HepG2 (cell line): ENCODE results near the gene CDK5RAP1. TPM values are rescaled to one million over a fixed set of nuclear protein-coding genes. Genes with fewer than 3 reads are reported as not detected.

Experiments used
- ETS1 ChIP-seq: sonication (generic); formaldehyde crosslinking; IDR thresholded peaks from 2 replicates; pipeline ENCODE4 v1.4.0; 2020; ENCODE audit warnings: missing genetic modification reagents
- EZH2 ChIP-seq: conservative IDR thresholded peaks from 2 replicates; pipeline ENCODE4 v1.6.1; 2012; ENCODE audit warnings: mild to moderate bottlenecking, low read depth, low read length, moderate library complexity
- FOSL2 ChIP-seq: sonication (generic); formaldehyde crosslinking; IDR thresholded peaks from 2 replicates; pipeline ENCODE4 v1.4.0; 2020; ENCODE audit warnings: missing genetic modification reagents
- GATAD2A ChIP-seq: IDR thresholded peaks from 2 replicates; pipeline ENCODE4 v1.6.1; 2016
- MATR3 ChIP-seq: sonication (generic); formaldehyde crosslinking; IDR thresholded peaks from 2 replicates; pipeline ENCODE4 v1.4.0; 2020; ENCODE audit warnings: missing genetic modification reagents
- NCOR1 ChIP-seq: fragments of 200-600 bp; sonication (generic); IDR thresholded peaks from 2 replicates; pipeline ENCODE4 v1.7.0; 2017; ENCODE audit warnings: antibody characterized with exemption, low read length, borderline replicate concordance
- NFIB ChIP-seq: sonication (generic); formaldehyde crosslinking; IDR thresholded peaks from 2 replicates; pipeline ENCODE4 v1.9.0; 2021; ENCODE audit warnings: missing genetic modification reagents, mild to moderate bottlenecking, borderline replicate concordance
- RELA ChIP-seq: sonication (generic); formaldehyde crosslinking; IDR thresholded peaks from 2 replicates; pipeline ENCODE4 v1.4.0; 2020; ENCODE audit warnings: missing genetic modification reagents
- REPIN1 ChIP-seq: sonication (generic); formaldehyde crosslinking; IDR thresholded peaks from 2 replicates; pipeline ENCODE4 v1.8.0; 2022; ENCODE audit warnings: missing genetic modification reagents, low read depth, mild to moderate bottlenecking, borderline replicate concordance
- SP140L ChIP-seq: sonication (generic); formaldehyde crosslinking; IDR thresholded peaks from 2 replicates; pipeline ENCODE4 v1.4.0; 2020; ENCODE audit warnings: missing genetic modification reagents, borderline replicate concordance
- ZBTB26 ChIP-seq: IDR thresholded peaks from 2 replicates; pipeline ENCODE4 v1.6.1; 2016; ENCODE audit warnings: missing compliant biosample characterization, missing genetic modification reagents, borderline replicate concordance
- ZKSCAN1 ChIP-seq: fragments of 150-350 bp; IDR thresholded peaks from 2 replicates; pipeline ENCODE4 v1.6.1; 2014; ENCODE audit warnings: low read length
- ZNF136 ChIP-seq: sonication (generic); formaldehyde crosslinking; IDR thresholded peaks from 2 replicates; pipeline ENCODE4 v1.8.1; 2022; ENCODE audit warnings: low read depth, mild to moderate bottlenecking, moderate library complexity, missing genetic modification reagents
- ZNF30 ChIP-seq: sonication (generic); formaldehyde crosslinking; IDR thresholded peaks from 2 replicates; pipeline ENCODE4 v1.5.0; 2020; ENCODE audit warnings: mild to moderate bottlenecking, missing genetic modification reagents
- ZNF451 ChIP-seq: sonication (generic); formaldehyde crosslinking; IDR thresholded peaks from 2 replicates; pipeline ENCODE4 v1.5.0; 2020; ENCODE audit warnings: mild to moderate bottlenecking, missing genetic modification reagents
- ZNF530 ChIP-seq: sonication (generic); formaldehyde crosslinking; IDR thresholded peaks from 2 replicates; pipeline ENCODE4 v1.5.0; 2020; ENCODE audit warnings: low read depth, mild to moderate bottlenecking, missing genetic modification reagents
- ZNF598 ChIP-seq: sonication (generic); formaldehyde crosslinking; IDR thresholded peaks from 2 replicates; pipeline ENCODE4 v1.5.1; 2020; ENCODE audit warnings: mild to moderate bottlenecking, missing genetic modification reagents, borderline replicate concordance
- ZNF615 ChIP-seq: sonication (generic); formaldehyde crosslinking; IDR thresholded peaks from 2 replicates; pipeline ENCODE4 v1.5.0; 2020; ENCODE audit warnings: mild to moderate bottlenecking, missing genetic modification reagents, borderline replicate concordance
- polyA plus RNA-seq, 8 experiments: library from polyadenylated mRNA; depleted of rRNA in 3 of 8; stranded (reverse) in 7 of 8; unstranded in 1 of 8; fragments of >200 nt; fragmentation: Illumina TruSeq in 4 of 8; extraction: Trizol in 4 of 8; gene quantifications; 2 replicates each; pipeline versions ENCODE4 v1.2.1 to v1.2.3, GENCODE V29; 2011 to 2016; ENCODE audit warnings: low read depth in 4 of 8, missing spikeins in 1 of 8, mixed read lengths in 1 of 8; ENCODE audit not compliant: insufficient read depth in 1 of 8
- total RNA-seq, 5 experiments: library from RNA; depleted of rRNA; stranded (reverse); fragments of >200 nt; fragmentation: Illumina TruSeq; extraction: Trizol; gene quantifications; 2 replicates each; pipeline ENCODE4 v1.2.3, GENCODE V29; 2016; ENCODE audit warnings: low read depth in 1 of 5
- TF ChIP-seq, protein P1 (sequence below): IDR thresholded peaks from 2 replicates; pipeline ENCODE4 v1.6.1; 2016
- TF ChIP-seq, protein P2 (sequence below): sonication (generic); formaldehyde crosslinking; IDR thresholded peaks from 2 replicates; pipeline ENCODE4 v1.5.1; 2020; ENCODE audit warnings: missing genetic modification reagents, mild to moderate bottlenecking, borderline replicate concordance
- TF ChIP-seq, protein P3 (sequence below): sonication (generic); formaldehyde crosslinking; IDR thresholded peaks from 2 replicates; pipeline ENCODE4 v1.4.0; 2020; ENCODE audit warnings: mild to moderate bottlenecking, low read depth, missing genetic modification reagents

CDK5RAP1 gene
- total and polyA plus RNA-seq, 2 of the 13 experiments (the other 11 are each of a cell fraction or from before 2014, with no cell fraction given) = 53.6 to 98.2 TPM

GRCh38 chr20:33401184-33401920 lies at the start of gene CDK5RAP1 (continued):
- peak; percentile 93 for TF ChIP-seq ZBTB26 (CRISPR knock-in tag)
- peak; percentile 89 for TF ChIP-seq FOSL2
- TF ChIP-seq ZNF530 (CRISPR knock-in tag) = no peak
- TF ChIP-seq ETS1 (CRISPR knock-in tag) = 0 out of 2 replicates have a peak, but pooled peaks have one; percentile 83
- TF ChIP-seq NFIB = no peak
- peak; percentile 97 for TF ChIP-seq ZNF598 (CRISPR knock-in tag)
- TF ChIP-seq ZNF136 = no peak
- TF ChIP-seq ZNF30 (CRISPR knock-in tag) = no peak
- TF ChIP-seq NCOR1 = peak; percentile 38; the same call in 1 of the 2 replicates
- TF ChIP-seq SP140L (CRISPR knock-in tag) = peak; percentile 99
- peak; percentile 100 for TF ChIP-seq REPIN1 (CRISPR knock-in tag)
- TF ChIP-seq ZNF451 (CRISPR knock-in tag) = no peak; the same call in 1 of the 2 replicates
- TF ChIP-seq, protein P1, sequence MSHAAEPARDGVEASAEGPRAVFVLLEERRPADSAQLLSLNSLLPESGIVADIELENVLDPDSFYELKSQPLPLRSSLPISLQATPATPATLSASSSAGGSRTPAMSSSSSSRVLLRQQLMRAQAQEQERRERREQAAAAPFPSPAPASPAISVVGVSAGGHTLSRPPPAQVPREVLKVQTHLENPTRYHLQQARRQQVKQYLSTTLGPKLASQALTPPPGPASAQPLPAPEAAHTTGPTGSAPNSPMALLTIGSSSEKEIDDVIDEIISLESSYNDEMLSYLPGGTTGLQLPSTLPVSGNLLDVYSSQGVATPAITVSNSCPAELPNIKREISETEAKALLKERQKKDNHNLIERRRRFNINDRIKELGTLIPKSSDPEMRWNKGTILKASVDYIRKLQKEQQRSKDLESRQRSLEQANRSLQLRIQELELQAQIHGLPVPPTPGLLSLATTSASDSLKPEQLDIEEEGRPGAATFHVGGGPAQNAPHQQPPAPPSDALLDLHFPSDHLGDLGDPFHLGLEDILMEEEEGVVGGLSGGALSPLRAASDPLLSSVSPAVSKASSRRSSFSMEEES = peak; percentile 88
- TF ChIP-seq EZH2 = no peak
- TF ChIP-seq ZNF615 (CRISPR knock-in tag) = 0 out of 2 replicates have a peak, but pooled peaks have one; percentile 92
- TF ChIP-seq, protein P2, sequence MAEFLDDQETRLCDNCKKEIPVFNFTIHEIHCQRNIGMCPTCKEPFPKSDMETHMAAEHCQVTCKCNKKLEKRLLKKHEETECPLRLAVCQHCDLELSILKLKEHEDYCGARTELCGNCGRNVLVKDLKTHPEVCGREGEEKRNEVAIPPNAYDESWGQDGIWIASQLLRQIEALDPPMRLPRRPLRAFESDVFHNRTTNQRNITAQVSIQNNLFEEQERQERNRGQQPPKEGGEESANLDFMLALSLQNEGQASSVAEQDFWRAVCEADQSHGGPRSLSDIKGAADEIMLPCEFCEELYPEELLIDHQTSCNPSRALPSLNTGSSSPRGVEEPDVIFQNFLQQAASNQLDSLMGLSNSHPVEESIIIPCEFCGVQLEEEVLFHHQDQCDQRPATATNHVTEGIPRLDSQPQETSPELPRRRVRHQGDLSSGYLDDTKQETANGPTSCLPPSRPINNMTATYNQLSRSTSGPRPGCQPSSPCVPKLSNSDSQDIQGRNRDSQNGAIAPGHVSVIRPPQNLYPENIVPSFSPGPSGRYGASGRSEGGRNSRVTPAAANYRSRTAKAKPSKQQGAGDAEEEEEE (CRISPR knock-in tag) = peak; percentile 72; the same call in 1 of the 2 replicates
- TF ChIP-seq ZKSCAN1 = peak; percentile 86
- 0 out of 2 replicates have a peak, but pooled peaks have one; percentile 20 for TF ChIP-seq MATR3 (CRISPR knock-in tag)
- TF ChIP-seq RELA (CRISPR knock-in tag) = peak; percentile 95
- TF ChIP-seq, protein P3, sequence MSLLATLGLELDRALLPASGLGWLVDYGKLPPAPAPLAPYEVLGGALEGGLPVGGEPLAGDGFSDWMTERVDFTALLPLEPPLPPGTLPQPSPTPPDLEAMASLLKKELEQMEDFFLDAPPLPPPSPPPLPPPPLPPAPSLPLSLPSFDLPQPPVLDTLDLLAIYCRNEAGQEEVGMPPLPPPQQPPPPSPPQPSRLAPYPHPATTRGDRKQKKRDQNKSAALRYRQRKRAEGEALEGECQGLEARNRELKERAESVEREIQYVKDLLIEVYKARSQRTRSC (CRISPR knock-in tag) = peak; percentile 96; the same call in 1 of the 2 replicates
- TF ChIP-seq GATAD2A = peak; percentile 97
